Activated gamma-delta T cell (primary cell): Measurements from ENCODE around the gene WDR45B.

Source experiments
- DNase-seq: peaks from one replicate; lab custom pipeline; 2025; lab: John Stamatoyannopoulos, UW

The WDR45B gene

DNA sequence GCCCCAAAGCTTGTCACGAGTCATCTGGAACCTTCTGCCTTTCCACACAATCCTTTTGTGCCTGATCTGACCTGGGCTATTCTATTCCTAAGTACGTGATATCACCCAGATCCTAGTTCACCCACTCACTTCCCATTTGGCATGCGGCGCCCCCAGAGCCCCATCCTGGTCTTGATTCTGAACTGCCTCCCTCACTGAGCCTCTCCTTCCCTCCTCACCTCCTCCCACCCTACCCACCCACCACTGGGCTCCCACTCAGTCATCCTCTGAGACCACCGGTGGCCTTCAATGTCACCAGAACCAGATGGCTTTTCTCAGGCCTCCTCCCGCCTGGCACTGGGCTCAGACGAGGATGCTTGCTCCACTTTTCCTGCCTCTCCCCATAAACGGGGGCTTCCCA, 18.5 kb downstream of the WDR45B start:
- no peak for DNase-seq

DNA sequence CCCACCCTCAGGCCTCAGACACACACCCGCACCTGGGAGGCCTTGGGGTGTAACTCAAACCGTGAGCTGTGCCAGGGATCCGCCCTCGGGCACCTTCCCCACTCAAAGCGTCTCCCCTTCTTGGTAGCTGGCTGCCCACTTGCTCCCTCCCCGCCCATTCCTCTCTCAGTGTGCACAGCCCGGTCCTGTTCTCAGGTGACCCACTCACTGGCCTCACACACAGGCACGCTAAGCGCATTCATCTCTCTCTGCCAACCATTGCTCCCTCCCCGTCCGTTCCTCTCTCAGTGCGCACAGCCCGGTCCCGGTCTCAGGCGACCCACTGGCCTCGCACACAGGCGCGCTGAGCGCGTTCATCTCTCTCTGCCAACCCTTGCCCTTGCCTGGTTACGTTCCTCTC, 20.8 kb downstream of the WDR45B start:
- no peak for DNase-seq

DNA sequence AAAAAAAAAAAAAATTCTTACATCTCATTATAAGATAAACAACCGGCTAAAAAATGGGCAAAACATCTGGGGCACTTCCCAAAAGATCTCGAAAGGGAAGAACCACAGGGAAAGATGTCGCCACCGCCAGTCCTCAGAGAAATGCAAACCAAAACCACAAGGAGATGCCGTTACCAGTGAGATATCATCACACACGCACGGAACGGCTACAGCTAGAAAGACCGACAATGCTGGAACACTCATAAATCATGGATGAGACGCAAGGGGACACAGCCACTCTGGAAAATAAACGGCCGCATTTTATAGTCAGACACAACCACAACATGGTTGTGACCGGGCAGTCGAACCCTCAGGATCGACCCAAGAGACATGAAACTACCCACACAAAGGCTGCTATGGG, 24.5 kb downstream of the WDR45B start:
- DNase-seq = no peak

DNA sequence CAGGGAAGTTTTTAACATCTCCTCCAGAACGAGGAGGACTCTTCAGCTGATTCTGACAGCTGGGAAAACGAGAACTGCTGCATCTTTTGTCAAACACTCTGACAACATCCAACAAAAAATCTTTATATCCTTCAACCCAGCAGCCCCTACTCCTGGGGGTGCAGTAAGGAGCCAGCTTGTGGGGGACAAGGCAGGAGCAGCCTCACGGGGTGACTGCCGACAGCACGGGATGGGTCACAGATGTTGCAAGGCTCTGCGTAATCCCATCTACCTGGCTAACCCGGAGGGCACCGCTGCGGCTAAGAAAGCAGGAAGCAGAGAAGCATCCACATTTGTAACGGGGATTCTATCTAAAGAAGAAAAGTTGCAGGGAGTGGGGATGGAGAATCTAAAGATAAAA, 28.6 kb downstream of the WDR45B start:
- no peak for DNase-seq

DNA sequence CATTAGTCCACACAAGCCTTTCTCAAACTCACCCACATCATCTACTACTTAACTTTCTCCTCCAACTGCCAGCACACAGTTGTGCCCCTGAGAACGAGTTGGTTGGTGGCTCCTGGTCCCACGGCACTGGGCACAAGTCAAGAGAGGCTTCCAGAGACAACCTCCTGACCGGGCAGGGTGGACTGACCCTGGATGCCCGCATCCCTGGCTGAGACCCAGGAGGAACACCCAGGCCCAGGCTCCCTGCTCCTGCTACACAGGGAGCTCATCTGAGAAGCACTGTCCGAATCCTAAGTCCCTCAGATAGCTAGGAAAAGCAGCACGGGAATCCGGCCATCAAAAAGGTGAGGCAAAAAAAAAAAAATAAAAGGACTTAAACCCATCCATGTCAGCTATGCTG, 29.0 kb downstream of the WDR45B start:
- DNase-seq = no peak

- DNase-seq = no peak
Observed at GRCh38 chr17:82616021-82616711, 32.1 kb downstream of the WDR45B start.

DNA sequence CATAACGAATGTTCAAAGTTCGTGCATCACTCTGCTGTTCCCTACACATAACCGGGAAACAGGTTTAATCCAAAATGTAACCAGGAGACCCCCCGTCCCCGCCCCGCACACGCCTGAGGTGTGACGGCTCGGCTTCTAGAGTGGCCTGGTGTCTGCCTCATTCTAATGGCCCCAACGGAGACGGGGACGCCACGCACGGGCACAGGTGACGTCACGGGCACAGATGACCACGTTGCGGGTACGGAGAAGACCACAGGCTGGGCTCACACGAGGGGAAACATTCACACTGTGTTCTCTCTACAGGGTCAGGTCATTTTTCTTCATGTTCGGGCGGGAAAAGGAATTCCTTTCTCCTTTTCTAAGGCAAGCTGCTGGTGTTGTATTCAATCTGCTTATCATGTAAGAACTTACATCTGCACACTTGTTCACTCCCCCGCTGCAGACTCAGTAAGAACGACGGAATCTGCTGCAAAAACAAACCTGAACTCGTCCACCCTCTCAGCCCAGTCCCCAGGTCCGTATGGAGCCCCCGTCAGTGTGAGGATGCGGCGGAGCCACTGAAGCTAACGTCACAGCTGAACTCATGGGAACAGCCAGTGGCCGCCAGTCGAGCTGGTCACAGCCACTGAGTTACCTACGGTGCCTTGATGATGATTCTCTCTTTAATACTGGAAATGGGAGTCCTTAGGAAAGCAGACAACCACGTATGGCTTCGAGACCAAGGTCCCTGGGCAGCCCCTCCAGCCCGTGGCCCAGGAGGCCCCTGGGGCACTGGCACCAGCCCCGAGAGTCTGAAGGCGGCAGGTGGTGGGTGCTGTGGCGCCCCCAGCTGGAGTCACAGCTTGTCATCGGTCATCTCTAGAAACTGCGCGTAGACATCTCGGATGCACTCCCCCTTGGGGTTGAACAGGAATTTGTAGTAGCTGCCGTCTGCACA, 32.9 kb downstream of the WDR45B start:
- DNase-seq = no peak

DNA sequence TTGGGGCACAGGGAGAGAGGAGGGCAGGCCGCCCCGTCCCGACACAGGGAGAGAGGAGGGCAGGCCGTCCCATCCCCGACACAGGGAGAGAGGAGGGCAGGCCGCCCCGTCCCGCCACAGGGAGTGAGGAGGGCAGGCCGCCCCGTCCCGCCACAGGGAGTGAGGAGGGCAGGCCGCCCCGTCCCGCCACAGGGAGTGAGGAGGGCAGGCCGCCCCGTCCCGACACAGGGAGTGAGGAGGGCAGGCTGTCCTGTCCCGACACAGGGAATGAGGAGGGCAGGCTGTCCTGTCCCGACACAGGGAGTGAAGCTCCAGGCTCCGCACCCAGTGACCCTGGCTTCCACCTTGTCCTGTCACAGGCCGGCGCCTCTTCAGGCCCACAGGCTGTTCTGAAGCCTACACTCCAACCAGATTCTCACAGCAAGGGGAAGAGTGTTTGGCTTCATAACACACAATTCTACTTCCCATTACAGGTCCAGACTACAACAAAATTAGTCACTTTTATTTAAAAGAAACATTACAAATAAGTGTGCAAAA, 34.1 kb downstream of the WDR45B start:
- no peak for DNase-seq

DNA sequence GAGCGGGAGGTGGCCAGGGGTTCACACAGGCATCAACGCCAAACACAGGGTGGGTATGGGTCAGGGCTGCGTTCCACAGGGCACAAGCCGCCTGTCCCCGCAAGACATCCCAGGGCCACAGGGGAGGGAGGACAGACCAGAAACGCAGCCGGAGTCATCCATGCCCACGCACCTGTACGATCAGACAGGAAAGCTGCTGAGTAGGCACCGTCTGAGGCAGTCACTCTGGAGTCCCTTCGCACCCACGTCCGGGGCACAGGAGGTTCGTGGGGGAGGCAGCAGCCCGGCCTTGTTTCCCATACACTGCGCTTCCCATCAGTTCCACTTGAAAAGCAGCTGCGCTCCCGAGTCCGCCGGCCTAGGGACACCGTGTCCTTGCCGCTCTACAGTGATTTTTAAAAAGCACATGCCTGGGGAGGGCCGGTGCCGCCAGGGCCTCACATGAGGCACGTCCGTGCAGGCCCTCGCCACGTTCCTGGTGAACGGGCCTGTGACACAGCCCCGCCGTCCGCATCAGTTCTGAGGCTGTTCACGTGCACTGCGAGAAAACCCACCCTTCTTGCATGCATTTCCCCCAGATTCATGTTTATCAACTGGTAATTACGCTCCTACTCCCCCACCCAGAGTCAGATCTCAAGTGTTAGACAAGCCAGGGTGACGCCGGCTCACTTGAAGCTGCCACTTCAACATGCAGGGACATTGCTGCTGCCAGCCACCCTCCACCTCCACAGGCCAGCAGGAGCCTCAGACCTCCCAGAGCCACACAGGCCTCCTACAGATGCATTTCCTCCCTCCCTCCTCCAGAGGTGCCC, 34.8 kb downstream of the WDR45B start:
- no peak for DNase-seq

DNA sequence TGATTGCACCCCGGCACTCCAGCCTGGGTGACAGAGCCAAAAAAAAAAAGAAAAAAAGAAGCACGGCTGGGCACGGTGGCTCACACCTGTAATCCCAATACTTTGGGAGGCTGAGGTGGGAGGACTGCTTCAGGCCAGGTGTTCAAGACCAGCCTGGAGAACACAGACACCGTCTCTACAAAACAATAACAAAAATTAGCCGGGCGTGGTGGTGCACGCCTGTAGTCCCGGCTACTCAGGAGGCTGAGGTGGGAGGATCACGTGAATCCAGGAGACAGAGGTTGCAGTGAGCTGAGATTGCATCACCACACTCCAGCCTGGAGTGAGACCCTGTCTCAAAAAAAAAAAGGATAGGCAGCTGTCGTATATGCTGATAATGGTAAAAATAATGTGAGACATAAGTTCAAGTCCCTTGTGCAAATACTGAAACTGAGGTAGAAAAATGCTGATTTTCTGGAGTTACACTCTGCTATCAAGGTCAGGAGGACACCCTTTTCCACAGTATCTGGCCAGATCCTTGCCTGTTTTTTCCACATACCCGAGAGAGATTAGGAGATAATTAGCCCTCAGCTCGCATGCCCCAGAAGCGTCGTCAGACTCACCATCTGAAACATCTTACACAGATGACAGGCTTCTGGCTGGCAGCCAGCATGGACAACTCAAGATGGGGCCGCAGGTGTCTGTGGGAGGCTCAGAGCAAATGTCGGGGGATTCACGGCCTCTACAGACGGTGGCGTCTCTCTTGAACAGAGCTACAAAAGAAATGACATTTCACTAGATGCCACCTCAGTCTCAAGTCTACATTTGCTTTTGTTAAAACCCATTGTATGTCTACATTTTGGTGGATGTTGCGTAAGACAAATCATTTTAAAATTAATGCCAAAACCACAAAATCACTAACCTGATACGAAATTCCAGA, 36.8 kb downstream of the WDR45B start:
- no peak for DNase-seq

DNA sequence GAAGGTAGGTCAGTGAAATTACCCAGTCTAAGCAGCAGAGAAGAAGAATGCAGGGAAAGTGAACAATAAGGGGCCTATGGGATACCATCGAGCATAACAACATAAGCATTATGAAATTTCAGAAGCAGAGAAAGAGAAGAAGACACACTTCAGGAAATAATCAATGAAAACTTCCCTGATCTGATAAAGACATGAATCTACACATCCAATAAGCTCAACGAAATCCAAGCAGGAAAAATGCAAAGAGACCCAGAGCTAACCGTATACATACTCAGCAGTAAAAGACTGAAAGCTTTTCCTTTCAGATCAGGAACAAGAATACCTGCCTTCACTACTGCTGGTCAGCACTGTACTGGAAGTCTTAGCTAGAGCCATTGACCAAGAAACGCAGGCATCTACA, 38.6 kb downstream of the WDR45B start:
- DNase-seq = no peak

- no peak for DNase-seq
Observed at GRCh38 chr17:82608816-82609215, 39.4 kb downstream of the WDR45B start.

DNA sequence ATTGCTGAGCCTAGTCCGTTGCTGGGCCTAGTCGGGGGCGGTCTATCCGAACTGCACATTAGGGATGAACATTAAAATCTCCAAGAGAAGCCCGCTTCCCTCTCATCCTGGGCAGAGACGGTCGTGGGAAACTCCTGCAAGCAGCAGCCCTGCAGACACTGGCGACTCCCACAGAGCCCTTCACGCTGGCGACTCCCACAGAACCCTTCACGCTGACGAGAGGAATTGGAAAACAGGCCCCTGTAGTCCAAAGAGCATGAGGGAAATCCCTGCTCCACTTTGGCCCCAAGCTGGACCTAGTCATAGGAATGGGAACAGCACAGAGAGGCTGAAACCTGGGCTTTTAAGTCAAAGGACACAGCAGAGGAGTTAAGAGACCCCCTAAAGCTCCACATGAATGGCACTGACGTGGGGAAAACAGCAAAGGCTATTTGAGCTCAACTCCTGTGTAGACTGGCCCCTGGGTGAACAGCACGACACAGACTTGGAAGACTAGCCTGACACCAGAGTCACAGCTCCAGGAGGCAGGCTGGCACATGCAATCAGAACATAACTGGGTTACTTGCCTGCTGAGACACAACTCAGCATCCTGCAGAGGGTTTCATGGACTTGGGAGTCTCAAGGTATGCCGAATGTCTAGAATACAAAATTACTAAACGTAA, 42.2 kb downstream of the WDR45B start:
- DNase-seq = no peak

GRCh38 chr17:82604532-82604931, 43.7 kb downstream of the WDR45B start:
- DNase-seq = no peak

DNA sequence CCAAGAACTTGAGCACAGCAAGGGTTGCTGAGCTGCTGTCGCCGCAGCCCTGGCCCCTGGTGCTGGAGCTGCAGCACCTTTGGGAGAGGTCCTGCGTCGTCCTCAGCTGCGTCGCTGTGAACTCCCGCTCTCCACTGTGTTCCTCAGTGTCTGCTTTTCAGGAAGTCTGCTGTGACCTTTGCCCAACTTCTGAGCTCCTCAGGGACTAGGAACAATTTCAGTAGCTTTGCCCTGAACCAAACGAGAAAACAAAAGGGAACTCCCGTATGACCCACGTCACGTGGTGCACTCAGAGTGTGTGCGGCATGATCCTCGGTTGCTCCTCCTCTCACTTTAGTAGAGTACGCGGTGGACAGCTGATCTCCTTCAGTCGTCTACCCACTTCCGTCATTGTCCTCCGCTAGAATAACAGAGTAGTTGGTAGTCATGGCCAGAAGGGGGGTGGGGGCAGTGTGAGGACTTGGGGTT, 44.2 kb downstream of the WDR45B start:
- no peak for DNase-seq

- no peak for DNase-seq
Observed at GRCh38 chr17:82602986-82603710, 45.1 kb downstream of the WDR45B start.

DNA sequence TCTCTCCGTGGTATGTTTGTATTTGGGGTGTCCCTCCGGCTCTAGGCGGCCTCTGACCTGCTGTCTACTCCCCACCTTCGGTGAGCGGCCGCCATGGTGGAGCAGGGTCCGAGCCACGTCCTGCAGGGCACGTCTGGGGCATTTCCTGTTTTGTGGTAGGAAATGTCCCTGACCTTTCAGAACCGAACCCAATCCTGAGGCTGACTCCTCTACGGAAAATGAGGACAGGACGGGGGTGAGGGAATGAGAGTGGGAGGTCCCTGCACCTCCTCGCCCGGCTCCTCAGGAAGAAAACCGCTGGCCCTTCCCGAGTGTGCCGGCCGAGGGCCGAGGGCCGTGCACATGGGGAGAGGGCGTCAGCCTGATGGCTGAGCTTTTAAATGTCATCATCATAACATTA, 45.8 kb downstream of the WDR45B start:
- no peak for DNase-seq

DNA sequence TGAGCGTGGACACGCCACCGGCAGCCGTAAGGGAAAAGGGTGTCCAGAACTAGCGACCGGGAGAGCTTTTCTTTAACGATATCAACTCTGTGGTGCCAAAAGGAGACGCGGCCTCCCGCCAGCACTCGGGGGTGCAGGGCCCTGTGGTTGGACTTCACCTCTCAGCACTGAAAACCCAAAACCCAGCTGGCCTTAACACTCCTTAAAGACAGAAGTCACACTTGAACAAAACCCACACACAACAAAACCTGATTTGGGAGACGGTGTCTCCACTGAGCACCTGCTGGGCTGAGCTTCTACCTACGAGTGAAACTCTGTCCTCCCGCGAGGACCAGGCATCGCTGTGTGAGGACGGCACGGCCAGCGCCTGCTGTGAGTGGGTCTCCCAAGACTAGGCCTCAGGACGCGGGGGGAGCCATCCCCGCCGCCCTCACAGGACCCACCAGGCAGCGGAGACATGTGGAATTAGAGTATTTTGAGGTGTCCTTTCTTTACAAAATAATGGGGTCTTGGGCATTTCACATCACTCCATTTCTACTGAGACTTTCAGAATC, 46.7 kb downstream of the WDR45B start:
- no peak for DNase-seq

DNA sequence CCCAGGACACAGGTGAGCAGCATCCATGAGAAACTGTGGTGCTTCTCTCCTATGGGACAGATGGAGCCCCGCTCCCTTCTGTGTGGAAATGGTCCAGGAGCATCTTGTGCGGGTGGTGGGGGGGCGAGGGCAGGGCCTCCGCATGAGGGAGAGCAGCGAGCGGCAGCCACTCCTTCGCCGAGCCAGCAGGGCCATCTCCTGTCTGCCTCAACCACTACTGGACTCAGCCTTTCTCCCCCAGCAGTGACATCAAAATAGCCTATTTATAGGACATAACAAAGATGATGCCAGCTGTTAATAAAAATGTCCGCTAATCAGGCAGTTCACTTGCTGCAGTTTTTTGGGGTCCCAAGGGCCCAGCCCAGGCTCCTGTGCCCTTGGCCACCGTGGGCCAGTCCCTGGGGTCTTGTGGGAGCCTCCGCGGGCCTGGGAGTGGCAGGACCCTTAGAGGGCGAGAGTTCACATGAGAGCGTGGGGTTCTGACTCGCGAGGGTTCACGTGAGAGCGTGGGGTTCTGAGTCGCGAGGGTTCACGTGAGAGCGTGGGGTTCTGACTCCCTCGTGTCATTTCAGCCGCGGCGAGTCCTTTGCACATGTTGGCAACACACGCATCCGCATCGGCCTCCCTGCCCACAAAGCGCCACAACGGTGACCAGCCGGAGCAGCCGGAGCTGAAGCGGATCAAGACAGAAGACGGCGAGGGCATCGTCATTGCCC, 47.4 kb downstream of the WDR45B start:
- DNase-seq = no peak
